NCI-H748 (cell line): ENCODE data around the gene ARL3.

Experiments used
- DNase-seq: peaks from one replicate; lab custom pipeline; 2025; ENCODE audit not compliant: unreplicated experiment; lab: John Stamatoyannopoulos, UW

Gene ARL3

DNA sequence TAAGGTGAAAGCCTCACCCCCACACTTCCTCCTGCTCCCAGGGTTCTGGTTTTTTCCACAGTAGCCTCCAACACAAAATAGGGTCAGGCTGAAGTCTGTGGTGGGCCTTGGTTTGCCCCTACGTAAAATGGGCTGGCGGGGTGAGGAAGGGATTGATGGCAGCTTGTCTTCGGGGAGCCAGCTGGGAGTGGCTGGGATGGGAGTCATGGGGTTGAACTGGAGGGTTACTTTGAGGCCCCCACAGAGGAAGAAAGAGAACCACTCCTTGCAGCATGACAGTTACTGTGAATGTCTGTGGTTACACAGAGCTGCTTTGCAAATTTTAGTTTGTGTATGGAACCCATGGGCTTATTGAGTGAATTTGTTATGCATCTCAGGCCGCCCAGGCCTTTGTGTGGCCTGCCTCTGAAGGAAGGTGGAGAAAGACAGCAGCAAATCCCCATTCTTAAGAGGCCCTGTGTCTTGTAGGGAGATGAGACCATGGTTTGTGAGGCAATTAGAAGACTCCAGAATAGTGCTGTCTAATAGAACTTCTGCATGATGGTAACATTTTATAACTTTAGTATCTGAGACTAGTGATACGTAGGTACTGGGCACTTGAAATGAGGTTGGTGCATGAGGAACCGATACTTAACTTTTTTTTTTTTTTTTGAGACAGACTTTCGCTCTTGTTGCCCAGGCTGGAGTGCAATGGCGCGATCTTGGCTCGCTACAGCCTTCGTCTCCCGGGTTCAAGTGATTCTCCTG lies 61.9 kb downstream of the ARL3 start:
- no peak for DNase-seq

DNA sequence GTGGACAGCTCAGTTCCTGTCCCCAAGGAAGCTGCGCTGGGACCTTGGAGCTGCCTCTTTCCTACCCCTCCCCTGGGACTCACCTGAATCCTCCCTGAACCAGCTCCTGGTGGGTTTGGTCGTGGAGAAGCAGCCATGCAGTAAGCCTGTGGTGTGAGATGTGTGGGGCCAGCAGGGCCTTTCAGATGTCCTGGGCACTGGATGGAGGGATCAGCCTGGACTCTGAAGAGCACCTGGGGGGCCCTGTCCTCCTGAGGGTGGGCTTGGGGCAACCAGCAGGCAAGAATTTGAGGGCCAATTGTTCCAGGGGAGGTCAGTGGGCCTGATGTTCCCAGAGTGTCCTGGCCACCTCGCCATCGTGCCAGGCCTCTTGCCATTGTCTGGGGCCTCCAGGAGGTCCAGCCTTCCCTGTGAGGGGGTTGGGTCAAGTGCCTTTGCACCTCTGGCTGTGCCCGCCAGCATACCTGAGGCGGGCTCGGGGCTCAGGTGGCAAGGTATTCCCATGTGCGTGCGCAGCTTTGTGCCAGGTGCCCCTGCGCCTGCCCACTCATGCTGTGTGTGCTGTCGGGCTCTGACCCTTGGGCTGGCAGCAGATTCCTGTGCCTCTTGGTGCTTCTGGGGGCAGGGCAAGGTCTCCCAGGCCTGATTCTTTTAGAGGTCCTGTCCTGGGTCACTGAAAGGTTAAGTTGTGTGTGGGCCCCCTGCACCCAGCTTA lies 62.6 kb downstream of the ARL3 start:
- no peak for DNase-seq

DNA sequence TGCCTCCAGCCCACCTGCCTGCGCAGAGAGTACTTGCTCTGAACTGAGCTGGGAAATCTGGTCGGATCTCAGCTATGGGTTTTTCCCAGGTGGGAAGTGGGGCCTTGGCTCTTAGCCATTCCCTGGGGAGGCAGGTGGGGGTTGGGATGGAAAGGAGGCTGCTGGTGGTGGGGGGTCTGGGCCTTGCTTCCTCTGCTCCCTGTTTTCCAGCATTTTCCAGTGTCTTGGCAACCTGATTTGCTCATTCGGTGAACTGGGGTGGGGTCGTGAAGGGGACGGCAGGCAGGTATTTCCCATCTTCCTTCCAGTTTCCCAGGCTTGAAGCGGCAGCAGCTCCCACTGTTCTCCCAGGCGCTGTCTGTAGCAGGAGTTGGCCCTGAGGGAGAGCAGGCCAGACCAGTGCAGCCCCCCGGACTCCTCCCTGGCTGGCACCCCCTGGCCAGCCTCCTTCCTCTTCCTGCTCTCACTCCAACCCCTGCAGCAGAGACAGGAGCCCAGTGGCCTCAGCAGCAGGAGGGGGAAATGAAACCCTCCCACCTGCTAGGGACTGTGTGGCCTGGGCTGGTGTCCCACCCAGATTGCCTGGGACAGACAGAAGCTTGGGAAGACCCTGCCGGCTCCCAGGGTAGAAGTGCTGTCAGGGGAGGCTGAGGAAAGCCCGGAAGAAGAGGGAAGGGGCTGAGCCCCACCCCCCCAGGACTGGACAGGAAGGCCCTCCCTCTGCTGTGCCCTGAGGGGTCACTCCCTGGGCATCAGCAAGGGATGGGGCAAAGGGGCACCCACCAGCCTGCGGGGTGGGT lies 63.3 kb downstream of the ARL3 start:
- no peak for DNase-seq

DNA sequence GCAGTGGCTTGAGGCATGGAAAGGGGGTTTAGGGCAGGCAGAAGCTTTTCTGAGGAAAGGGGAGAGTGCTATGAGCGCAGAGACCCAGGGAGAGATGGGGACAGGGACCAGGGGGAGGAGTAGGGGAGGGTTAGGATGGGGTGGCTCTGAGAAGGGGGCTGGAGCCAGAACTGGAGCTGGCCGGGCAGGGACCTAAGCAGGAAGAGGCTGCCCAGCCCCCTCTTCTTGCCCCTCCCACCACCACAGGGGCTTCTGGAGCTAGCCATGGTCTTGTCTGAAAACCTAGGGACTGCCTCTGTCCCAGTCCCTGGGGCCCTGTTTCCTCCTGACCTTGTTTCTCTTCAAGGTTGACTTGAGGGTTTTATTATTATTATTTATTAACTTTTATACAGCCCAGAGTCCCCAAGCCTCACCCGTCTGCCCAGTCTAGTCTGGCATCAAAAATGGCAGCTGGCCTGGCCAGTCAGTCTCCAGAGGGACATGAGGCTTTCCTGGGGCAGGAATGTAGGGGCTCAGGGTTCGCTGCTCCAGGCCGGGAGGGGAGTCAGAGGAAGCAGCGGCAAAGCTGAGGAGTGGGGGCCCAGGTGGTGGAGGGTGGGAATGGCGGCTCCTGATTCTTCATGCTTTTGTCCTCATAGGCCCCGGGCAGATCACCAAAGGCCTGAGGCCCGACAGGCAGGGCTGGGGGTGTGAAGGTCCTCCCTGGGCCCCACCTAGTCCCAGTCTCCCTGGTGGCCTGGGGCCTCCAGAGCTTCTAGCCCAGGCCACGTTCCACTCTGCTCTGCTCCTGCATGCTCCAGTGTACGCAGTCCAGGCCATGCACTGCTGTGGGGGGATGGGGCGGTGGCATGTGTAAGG lies 64.2 kb downstream of the ARL3 start:
- DNase-seq: no peak

DNA sequence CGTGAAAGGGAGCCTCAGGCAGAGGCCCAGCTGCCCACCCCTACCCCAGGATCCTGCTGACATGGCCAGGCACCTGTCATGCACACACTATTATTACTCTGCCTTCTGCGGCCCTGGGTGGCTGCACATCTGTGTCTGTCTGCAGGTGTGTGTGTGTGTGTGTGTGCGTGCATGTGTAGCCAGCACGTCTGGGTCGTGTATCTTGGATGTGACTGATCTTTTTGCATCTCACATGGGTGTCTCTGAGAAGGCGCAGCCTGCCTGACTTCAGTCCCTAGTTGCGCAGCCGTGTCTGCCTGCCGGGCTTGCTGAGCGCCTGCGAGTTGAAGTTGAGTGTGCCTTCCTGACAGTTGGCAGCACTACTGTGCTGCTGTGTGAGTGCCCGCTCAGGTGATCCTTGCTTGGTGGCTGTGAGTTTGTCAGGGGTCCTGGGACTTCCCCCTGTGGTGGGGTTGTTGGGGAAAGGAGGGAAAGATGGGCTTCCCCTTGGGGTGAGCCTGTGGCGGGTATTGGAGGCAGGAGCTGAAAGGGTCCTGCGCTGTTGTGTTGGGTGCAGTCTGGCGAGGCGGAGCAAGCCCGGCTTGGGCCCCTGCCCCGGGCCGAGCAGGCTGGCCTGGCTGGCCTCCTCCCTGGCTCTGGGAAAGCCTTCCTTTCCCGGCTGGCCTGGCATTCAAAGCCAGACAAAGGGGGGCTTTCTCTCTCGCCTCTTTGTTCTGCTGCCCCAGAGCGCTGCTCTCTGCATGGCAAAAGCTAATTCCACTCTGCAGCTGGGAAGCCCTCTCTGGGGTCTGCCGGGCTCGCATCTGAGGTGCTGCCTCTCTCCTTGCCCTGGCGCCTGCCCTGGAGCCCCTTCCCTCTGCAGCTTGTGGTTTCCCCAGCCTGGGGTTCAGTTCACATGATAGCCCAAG lies 65.1 kb downstream of the ARL3 start:
- DNase-seq: no peak

DNA sequence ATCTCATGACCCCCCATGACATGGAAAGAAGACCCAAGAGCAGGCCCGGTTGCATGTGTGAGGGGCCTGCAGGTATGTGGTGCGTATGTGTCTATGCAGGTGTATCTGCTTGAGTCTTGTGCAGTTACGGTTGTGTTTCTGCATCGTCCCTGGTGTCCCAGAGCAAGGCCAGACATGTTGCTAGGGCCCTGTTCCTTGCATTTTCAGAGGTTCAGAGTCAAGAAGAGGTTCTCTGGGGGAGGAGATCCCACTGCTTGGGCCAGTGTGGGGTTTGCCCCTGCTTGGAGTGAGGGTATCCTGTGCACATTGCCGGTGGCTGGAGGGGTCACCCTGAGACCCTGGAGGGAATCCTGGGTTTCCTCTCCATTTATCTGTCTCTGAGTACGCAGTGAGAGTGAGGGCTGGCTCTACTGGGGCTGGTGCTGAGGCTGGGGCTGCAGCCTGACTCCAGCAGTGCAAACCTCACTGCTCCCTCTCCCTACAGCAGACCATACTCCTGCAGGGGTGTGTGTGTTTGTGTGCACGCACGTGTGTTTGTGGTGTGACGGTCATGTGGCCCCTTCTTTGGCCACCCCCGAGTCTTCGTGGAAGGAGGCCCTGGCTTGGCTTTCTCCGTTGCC lies 65.8 kb downstream of the ARL3 start:
- DNase-seq: no peak

DNA sequence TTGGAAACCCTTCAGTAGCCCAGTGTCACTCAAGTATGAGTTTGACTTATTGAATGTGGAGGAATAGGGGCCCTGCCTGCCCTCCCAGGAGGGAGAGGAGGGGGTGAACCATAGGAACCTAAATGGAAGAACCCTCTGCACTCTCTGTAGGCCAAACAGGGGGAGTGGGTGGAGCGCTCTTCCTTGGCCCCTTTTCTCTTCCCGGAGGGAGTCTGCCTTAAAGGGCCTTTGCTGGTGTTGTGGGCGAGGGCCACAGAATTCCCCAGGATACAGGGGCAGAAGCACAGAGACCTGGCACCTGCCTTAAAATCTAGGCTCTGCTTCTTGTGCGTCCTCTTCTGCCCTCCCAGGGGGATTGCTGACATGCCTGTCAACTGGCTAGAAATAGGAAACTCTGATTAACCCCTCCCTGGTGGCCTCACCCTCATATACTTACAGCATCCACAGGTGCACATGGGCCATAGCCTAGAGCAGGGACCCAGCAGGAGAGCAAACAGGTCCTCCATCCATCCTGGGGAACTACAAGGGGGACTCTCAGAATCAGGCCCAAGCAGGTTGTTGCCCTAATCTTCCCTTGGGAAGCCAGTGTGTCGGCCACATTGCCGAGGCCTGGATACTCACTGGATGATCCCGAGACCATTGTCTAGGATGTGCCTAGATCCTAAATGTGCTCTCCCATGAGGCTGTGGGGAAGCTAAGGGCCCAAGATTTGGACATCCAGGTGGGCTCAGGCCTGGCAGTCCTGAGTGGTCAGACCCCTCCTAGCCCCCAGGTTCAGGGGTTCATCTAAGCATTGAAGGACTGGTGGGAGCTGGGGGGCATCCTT lies 66.5 kb downstream of the ARL3 start:
- no peak for DNase-seq

DNA sequence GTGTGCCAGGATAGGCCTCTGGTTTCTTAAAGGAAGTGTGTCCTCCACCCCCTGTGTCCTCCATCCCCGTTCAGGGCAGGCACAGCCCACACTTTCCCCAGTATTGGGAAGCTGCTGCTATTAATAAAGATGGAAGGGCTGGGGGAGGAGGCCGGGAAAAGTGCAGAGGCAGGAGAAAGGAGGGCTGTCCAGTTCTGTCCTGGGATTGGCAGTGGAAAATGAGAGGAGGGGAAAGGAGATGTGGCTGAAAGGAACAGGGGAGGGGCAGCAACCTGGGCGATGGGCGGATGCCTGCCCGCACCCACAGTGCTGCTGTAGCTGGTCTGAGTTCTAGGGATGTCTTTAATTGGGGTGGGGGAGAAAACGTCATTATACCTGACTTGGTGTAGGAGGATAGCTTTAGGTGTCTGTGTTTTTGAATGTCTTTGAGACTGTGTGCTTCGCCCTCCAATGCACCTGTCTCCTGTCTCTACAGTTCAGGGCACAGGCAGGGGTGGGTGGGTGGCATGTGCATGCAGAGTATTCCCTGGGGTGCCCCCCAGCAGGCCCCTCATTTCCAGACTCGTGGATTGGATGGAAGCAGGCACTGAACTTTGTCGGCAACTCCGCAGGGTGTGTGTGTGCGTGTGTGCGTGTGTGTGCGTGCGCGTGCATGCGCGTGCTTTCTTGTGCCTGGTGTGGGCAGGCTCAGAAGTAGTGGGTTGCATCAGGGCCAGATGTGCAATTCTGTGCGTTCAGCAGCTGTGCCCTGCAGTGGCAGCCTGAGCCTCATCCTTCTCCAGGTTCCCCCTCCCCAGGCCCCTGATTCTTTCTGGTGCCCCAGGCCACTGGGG lies 67.4 kb downstream of the ARL3 start:
- peak; percentile 47 for DNase-seq

DNA sequence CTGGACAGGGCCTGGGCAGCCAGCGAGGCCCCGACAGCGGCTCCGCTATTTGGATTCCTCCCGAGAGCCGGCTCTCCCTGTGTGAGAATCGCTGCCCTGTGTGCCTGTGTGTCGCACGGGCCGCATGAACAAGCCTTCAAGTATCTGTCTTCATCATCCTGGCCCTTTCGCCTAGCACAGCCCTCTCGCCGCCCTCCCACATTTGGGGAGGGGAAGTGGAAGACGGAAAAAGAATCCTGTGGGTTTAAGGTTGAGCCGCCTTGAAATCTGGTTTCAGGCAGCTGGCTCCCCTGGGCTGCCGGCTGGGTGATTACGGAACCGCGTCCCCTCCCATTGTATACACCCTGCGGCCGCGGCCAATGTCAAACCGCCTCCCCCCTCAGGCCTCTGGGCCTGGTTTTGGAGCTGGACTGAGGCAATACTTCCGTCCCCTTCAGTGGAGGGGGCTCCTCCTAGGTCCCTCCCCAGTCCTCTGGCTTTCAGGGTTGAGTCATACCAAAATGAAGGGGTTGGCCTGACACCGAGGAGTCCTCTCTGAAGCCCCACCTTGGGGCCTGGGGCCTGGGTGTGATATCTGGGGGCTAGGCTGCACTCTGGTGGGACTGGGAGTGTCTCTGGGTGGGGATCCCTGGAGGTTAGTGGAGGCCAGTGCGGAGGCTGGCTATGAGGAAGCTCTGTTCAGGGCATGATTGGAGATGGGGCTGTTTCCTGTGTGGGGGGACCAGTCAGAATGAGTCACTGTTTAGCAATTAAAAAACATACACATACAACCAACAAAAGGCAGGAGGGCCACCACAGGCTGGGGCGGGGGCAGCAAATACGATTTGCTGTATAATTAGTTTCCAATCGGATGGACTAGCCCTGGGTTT lies 68.2 kb downstream of the ARL3 start:
- DNase-seq: peak; percentile 55

DNA sequence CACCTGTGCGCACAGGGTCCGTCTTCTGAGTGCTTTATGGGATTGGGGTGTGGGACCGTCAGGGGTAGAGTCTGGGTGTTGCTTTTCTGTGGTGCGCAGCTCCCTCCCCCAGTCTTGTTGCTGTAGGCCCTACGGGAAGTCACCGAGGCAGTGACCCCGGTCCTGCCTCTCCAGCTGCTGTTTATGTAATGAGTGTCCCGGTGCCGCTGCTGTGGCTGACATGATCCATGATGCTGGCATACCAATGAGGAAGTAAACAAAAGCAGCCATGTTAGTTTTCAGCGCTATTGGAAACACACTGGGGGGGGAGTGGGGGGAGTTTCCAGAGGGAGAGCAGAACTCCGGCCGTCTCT lies 68.8 kb downstream of the ARL3 start:
- peak; percentile 58 for DNase-seq

DNA sequence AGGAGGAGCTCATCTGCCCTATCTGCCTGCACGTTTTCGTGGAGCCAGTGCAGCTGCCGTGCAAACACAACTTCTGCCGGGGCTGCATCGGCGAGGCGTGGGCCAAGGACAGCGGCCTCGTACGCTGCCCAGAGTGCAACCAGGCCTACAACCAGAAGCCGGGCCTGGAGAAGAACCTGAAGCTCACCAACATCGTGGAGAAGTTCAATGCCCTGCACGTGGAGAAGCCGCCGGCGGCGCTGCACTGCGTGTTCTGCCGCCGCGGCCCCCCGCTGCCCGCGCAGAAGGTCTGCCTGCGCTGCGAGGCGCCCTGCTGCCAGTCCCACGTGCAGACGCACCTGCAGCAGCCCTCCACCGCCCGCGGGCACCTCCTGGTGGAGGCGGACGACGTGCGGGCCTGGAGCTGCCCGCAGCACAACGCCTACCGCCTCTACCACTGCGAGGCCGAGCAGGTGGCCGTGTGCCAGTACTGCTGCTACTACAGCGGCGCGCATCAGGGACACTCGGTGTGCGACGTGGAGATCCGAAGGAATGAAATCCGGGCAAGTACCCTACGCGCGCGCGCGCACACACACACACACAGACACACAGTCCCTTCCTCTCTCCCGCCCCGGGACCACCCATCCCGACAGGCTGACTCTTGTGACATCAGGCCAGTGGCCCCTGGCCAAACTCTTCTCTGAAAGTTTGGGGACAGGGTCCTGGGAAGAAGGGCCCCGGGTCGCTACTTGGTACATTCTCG lies 69.4 kb downstream of the ARL3 start:
- peak; percentile 86 for DNase-seq

DNA sequence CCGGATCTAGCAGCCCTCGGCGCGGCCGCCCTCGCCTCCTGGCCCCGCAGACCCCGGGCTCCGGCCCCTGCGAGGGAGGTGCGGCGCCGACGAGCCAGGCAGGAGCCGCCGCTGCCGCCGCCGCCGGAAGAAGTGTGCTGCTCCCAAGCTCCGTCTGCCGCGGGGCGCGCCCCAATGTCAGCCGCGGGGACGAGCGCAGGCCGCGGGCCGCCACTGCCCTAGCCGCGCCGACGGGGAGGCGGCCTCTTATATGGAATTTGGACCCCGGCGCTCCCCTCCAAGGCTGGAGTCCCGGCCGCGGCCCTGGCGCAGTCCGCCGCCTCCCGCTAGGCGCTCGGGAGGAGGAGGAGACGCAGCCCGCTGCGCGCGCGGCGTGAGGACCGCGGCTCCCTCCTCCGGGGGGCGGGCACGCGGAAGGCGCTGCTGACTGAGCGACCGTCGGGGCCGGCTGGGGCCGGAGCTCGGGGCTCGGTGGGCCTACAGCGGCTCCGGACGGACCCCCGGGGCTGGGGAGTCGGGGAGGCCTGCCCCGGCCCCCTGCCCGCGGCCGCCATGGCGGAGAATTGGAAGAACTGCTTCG lies 70.0 kb downstream of the ARL3 start, which contains the start of gene TRIM8:
Gene TRIM8, plus strand, starts transcription at position 414 of the 580 bp plus-strand sequence. Its CDS starts 139 bp downstream, at position 553.
- DNase-seq: peak; percentile 66

DNA sequence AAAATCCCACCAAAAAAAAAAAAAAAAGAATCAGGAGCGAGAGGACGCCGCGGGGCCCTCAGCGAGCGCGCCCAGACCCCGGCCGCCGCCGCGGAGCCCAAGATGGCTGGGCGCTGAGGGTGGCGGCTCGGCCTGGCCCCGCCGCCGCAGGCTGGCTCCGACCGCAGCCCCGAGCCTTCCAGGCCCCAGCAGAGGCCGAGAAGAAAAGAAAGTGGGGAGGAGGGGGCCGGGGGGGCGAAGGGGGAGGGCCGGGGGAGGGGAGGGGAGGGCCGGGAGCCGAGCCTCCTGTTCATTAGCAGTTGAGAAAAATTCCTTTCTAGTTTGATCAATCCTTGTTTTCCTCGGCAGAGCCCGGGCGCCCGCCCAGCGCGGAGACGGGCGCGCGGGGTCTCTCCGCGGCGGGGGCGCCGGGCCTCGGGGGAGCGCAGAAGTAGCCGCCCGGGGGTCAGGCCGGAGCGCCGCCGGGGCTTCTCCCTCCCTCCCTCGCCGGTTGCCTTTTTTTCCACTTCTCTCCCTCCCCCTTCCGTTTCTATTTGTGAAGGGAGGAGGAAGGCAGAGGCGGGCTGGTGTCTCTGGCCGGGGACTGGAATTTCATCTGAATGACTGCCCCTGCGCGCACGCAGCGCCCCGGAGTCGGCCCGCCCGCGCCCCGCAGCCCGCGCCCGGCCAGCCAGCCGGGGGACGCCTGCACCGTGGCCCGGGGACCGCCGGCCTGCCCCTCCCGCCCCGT lies 70.7 kb downstream of the ARL3 start:
- DNase-seq: peak; percentile 74

DNA sequence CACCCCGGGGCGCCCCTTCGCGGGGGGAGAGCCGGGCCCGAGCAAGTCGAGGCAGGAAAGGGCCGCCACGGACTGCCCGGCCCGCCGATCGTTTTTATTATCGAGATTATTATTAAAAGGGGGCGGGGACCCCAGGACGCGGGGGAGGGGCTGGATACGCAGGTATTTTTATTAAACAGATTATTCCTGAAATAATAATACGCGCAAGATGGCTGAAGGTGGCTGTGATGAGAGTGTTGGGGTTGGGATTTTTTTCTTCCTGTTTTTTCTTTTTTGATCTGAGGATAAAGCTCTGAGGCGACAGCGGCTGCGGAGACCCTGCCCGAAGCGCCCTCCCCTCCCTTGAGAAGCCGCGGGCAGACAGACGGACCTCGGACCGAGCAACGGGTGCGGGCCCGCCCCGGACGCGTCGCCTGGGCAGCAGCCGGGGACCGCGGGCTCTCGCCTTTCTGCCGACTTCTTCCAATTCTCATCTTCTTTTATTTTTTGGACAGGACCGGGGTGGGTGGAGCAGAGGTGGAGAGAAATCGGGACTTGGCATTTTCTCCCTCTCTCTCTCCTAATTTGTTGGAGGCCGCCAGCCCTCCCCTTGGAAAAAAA lies 71.4 kb downstream of the ARL3 start:
- peak; percentile 67 for DNase-seq
